C4-2B (cell line): Measurements from ENCODE around the gene GRPEL2.

Experiments
- H3K27ac ChIP-seq: fragments of 450-650 bp; 2 replicates; pipeline ENCODE4 v1.5.1; 2017
- ZFX ChIP-seq: fragments of 450-650 bp; IDR thresholded peaks from 2 replicates; pipeline ENCODE4 v1.6.1; 2017
- TF ChIP-seq, protein P1 (sequence below): fragments of 450-650 bp; conservative IDR thresholded peaks from 2 replicates; pipeline ENCODE4 v1.5.1; 2017; ENCODE audit warnings: mild to moderate bottlenecking

GRPEL2 gene

DNA sequence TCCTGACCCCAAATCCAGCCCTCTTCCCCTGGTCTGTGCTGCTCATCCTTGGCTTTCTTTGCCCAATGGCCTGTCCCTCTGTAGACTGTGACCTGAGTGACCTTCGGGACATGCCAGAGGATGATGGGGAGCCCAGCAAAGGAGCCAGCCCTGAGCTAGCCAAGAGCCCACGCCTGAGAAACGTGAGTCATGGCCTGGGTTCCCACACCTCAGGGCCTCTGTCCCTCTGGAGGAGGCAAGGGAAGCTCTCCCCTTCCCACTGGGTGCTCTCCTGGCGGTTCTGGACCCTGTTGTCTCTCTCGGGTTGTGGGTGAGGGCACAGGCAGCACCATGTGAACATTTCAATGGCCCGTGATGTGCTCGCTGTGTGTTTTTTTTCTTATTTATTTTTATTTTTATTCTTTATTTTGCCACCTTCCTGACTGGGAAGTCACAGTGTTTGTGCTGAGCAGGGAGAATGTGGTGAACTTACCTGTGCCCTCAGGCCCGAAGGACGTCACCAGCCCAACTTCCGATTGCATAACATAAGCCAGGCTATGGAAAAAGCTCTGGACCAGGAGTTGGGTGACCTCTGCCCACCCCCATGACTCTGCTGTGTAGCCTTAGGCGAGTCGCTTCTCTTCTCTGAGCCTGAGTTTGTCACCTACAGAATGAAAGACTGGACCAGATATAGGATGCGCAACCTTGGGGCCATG lies 44.1 kb upstream of the GRPEL2 start:
- TF ChIP-seq, protein P1, sequence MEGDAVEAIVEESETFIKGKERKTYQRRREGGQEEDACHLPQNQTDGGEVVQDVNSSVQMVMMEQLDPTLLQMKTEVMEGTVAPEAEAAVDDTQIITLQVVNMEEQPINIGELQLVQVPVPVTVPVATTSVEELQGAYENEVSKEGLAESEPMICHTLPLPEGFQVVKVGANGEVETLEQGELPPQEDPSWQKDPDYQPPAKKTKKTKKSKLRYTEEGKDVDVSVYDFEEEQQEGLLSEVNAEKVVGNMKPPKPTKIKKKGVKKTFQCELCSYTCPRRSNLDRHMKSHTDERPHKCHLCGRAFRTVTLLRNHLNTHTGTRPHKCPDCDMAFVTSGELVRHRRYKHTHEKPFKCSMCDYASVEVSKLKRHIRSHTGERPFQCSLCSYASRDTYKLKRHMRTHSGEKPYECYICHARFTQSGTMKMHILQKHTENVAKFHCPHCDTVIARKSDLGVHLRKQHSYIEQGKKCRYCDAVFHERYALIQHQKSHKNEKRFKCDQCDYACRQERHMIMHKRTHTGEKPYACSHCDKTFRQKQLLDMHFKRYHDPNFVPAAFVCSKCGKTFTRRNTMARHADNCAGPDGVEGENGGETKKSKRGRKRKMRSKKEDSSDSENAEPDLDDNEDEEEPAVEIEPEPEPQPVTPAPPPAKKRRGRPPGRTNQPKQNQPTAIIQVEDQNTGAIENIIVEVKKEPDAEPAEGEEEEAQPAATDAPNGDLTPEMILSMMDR, result no peak
- TF ChIP-seq ZFX, result no peak
- H3K27ac ChIP-seq, result no peak overlapping the region

DNA sequence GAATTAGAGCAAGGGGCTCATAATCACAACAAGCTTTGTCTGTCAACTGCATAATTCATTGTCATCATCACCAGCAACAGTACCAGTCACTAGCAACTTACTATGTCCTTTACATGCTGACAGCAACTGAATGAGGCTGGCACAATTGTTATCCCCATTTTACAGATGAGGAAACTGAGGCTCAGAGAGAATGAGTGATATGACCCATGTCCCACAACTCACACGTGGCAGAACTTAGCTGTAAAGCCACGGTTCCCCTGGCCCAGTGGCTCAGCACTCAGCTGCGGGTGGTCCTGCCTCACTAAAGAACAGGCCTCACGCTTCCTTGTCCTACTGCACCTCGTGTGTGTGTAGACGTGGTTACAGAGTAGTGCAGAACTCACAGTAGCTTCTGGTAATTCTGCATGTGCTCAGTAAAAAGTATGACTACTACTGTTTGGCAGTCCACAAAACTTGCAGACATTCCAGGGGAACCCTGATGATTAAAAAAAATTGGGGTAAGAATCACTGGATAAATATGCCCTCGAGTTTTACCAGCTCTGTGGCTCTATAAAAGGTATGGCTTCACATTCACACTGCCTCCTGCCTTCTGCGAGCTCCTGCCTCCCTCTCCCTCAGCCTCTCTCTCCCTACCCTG lies 43.4 kb upstream of the GRPEL2 start:
- no peak for TF ChIP-seq ZFX
- TF ChIP-seq, protein P1, result no peak

DNA sequence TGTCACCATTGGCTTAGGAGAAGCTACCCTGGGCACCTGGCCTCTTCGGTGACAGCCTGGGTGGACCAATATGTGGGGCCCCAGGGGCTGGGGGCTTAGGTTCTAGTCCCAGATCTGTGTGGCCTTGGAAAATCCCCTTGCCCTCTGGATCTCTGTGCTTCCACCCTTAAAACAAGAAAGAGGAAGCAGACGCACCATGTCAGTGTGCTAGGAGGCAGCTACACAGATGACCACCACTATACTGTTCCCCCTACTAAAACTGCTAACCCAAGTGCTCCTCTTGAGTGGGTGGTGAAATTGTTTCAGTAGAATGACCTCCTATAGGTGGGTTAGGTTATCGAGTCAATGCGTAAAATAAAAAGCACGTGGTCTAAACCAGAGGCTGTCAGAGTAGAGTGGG lies 42.7 kb upstream of the GRPEL2 start:
- no peak for TF ChIP-seq ZFX
- TF ChIP-seq, protein P1, result no peak
- no peak overlapping the region for H3K27ac ChIP-seq

More for the DNA sequence above, 43.4 kb upstream of the GRPEL2 start:
- H3K27ac ChIP-seq, result no peak overlapping the region

GRCh38 chr5:149303210-149303609 lies 42.1 kb upstream of the GRPEL2 start:
- TF ChIP-seq, protein P1, result no peak
- TF ChIP-seq ZFX, result no peak
- H3K27ac ChIP-seq, result no peak overlapping the region

DNA sequence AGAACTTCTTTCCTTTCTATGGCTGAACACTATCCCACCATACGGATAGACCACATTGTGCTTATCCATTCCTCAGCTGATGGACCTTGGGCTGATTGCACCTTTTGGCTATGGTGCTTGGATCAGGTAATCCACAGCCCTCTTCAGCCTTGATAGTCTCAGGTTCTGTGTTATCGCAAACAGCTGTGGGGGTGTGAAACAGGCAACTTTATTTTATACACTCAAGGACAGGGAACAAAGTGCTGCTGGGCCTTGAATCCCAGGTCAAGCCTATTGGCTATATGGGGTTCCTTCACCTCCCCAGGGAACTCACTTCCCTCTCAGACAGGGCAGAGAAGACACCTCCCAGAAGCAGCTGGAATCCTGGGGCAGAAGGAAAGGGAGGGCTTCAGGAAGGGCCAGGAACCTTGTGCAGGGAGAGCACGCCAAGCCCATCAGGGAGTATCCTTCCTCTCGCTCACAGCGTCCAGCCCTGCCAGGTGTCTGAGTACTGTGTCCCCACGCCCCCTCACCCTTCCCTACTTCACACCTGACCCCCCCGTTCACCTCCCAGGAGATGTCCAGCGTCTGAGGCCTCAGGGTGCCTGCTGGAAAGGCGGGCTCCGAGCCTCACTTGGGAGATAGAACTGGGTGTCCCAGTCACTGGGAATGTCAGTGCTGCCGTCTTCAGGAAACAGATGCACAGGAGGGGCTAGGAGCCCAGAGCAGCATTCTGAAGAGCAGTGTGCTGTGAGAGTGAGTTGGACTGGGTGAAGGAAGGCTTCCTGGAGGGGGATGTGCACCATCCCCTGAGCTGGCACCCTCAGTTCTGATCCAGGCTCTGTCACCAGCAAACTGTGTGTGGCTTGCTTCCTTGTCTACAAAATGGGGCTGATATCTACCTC lies 40.9 kb upstream of the GRPEL2 start:
- TF ChIP-seq ZFX, result no peak
- TF ChIP-seq, protein P1, result no peak

GRCh38 chr5:149309354-149309753 lies 35.9 kb upstream of the GRPEL2 start:
- TF ChIP-seq, protein P1, result no peak
- no peak for TF ChIP-seq ZFX
- no peak overlapping the region for H3K27ac ChIP-seq

More for the DNA sequence above, 40.9 kb upstream of the GRPEL2 start:
- H3K27ac ChIP-seq, result no peak overlapping the region
